Activated T-cell treated with anti-CD3 and anti-CD28 coated beads, Interleukin-2, amount 50 U/mL, for 72 hours (primary cell): ENCODE measurements around the gene LENG1. TPM values are rescaled to one million over a fixed set of nuclear protein-coding genes. Genes with fewer than 3 reads are reported as not detected.

Experiments
- ATAC-seq, 2 donors: fragments of 150-1000 bp; cut with Tn5 transposase; replicated peaks in 1 of 2; 2 replicates each; pipeline ENCODE4 v1.10.0; 2021; ENCODE audit warnings: moderate library complexity in 2 of 2, mild to moderate bottlenecking in 1 of 2
- DNase-seq, 2 donors: peaks; one replicate each; pipeline ENCODE4 v3.0.0; 2021 to 2022; ENCODE audit warnings: mixed read lengths in 1 of 2
- H3K27ac Mint-ChIP-seq: one replicate; pipeline ENCODE4 v1.8.0; 2022; ENCODE audit warnings: mild to moderate bottlenecking, moderate library complexity, mixed read lengths
- H3K27me3 Mint-ChIP-seq: one replicate; pipeline ENCODE4 v1.8.0; 2022; ENCODE audit warnings: low read depth, mixed read lengths
- H3K36me3 Mint-ChIP-seq, 2 donors: one replicate each; pipeline ENCODE4 v1.8.0; 2022; ENCODE audit warnings: mixed read lengths in 2 of 2, mild to moderate bottlenecking in 1 of 2; ENCODE audit not compliant: insufficient read depth in 2 of 2
- H3K4me1 Mint-ChIP-seq: one replicate; pipeline ENCODE4 v1.8.0; 2022; ENCODE audit warnings: low read depth, mixed read lengths
- H3K4me3 Mint-ChIP-seq, 2 donors: one replicate each; pipeline ENCODE4 v1.8.0; 2022; ENCODE audit warnings: mild to moderate bottlenecking in 2 of 2, mixed read lengths in 2 of 2, moderate library complexity in 2 of 2
- H3K9me3 Mint-ChIP-seq, 2 donors: one replicate each; pipeline ENCODE4 v1.8.0; 2022; ENCODE audit warnings: mixed read lengths in 2 of 2
- total RNA-seq, 2 donors: library from RNA; stranded (reverse); gene quantifications; one replicate each; pipeline ENCODE4 v1.2.3, GENCODE V29; 2022

The LENG1 gene
- total RNA-seq, 2 donors from 2014 or later, result 2.9 to 3.7 TPM

- Mint-ChIP-seq H3K27ac (peak within 1 kb of the TSS; percentile 95), H3K36me3 (peaks cover 8% of the 10 kb centered on the region in 2 donors), H3K4me3 (peak within 1 kb of the TSS; percentile 97), H3K9me3 (no peaks in the 10 kb centered on the region), H3K27me3 (no peaks in the 10 kb centered on the region), H3K4me1 (peaks cover 45% of the 10 kb centered on the region)
- peak; percentile 37 to 39 for DNase-seq
- no peak for ATAC-seq
These were observed 21.6 kb downstream of the LENG1 start, which contains the start of gene CNOT3 for GRCh38 chr19:54137699-54138488. TSS of gene CNOT3 (plus strand) at chr19:54137762. CDS start at chr19:54142979, 5,217 bp downstream.

DNA sequence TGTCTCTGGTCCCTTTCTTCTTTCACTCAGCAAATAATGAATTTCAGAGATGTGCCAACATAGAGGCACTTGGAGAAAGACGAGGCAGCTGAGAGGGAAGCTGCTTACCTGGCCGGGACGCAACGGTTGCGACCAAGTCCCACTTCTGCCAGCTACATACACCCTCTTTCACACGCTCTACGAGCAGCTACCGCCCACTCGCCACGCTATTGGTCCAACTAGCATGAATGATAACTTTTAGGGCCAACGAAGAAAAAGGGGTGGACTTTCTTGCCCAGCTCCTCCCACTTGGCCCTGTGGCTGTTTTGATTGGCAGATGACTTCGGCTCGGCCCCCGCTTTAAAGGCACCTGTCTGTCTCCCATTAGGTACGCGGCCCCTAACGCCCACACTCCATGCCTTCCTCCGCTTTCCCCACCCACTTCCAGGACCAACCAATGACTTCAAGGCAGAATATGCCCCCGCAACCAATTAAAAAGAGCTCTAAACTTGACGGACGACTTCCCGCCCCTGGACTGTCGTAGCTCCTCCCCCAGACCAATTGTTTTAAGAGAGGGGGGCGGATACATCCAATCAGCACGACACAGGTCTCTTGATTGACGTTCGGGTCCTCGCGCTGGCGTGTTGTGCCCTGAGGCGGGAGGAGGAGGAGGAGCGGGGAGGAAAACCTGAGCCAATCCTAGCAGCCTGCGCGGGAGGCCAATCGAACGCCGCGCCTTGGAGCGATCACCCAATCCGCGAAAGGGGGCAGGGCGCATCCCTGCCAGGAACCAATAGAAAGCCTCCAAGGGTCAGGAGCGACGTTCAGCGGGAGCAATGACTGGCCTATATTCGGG lies 22.4 kb downstream of the LENG1 start:
- Mint-ChIP-seq H3K27me3 (no peaks in the 10 kb centered on the region), H3K27ac (peak overlapping the region; percentile 71), H3K9me3 (no peaks in the 10 kb centered on the region), H3K36me3 (peaks cover 6 to 7% of the 10 kb centered on the region in 2 donors), H3K4me1 (peaks cover 44% of the 10 kb centered on the region), H3K4me3 (peak overlapping the region; percentile 90 to 97)
- peak; percentile 86 for ATAC-seq
- DNase-seq, result peak; percentile 97 to 99

GRCh38 chr19:54136086-54136863 lies 23.2 kb downstream of the LENG1 start:
- Mint-ChIP-seq H3K4me1 (peaks cover 38% of the 10 kb centered on the region), H3K27me3 (no peaks in the 10 kb centered on the region), H3K9me3 (no peaks in the 10 kb centered on the region), H3K27ac (no peak overlapping the region), H3K4me3 (peak overlapping the region; percentile 90 to 97), H3K36me3 (peaks cover 6 to 7% of the 10 kb centered on the region in 2 donors)
- no peak for ATAC-seq
- no peak for DNase-seq

DNA sequence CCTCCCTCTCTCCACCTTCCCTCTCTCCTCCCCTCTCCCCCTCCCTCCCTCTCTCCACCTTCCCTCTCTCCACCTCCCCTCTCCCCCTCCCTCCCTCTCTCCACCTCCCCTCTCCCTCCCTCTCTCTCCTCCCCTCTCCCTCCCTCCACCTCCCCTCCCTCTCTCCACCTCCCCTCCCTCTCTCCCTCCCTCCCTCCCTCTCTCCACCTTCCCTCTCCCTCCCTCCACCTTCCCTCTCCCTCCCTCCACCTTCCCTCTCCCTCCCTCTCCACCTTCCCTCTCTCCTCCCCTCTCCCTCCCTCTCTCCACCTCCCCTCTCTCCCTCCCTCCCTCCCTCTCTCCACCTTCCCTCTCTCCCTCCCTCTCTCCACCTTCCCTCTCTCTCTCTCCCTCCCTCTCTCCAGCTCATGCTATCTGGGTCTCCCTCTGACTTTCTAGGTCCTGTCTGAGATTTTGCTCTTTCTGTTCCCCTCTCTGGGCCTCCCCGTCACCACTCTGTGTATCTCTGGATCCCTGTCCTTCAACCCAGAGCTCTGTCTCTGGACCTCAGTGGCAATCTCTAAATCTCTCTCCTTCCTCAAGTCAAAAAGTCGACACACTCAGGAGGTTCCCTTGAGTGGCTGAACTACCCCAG lies 25.4 kb downstream of the LENG1 start:
- Mint-ChIP-seq H3K4me1 (peaks cover 19% of the 10 kb centered on the region), H3K9me3 (no peaks in the 10 kb centered on the region), H3K4me3 (no peak overlapping the region), H3K27me3 (no peaks in the 10 kb centered on the region), H3K27ac (no peak overlapping the region), H3K36me3 (peaks cover 3 to 6% of the 10 kb centered on the region in 2 donors)
- ATAC-seq (no peak), DNase-seq (no peak)

- ATAC-seq (no peak), DNase-seq (no peak)
- Mint-ChIP-seq H3K9me3 (no peaks in the 10 kb centered on the region), H3K4me3 (no peak overlapping the region), H3K4me1 (peaks cover 13% of the 10 kb centered on the region), H3K27ac (no peak overlapping the region), H3K36me3 (peaks cover 0 to under 1% of the 10 kb centered on the region in 2 donors), H3K27me3 (no peaks in the 10 kb centered on the region)
These were observed 26.1 kb downstream of the LENG1 start for GRCh38 chr19:54133312-54133956.

DNA sequence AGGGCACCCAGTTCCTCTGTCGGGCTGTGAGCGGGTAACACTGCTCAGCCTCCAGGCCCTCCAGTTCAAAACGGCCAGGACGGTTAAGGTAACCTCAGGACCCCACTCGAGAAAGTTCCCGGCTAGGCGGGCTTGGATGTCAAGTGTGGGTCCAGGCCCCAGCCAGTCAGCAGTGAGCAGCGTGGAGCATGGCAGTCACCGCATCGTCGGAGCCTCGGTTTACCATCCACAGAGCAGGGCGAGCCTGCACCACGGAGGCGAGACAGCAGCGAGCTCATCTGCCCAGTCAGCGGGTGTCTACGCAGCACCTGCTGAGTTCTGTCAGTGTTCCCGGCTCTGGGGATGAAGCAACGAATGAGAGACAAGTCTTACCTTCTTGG lies 29.9 kb downstream of the LENG1 start:
- H3K4me3 Mint-ChIP-seq, result no peak overlapping the region
- H3K27ac Mint-ChIP-seq, result no peak overlapping the region
- ATAC-seq (no peak), DNase-seq (no peak)
- H3K27me3 Mint-ChIP-seq, result no peaks in the 10 kb centered on the region
- no peaks in the 10 kb centered on the region for H3K9me3 Mint-ChIP-seq
- H3K36me3 Mint-ChIP-seq, result peaks cover 0 to 2% of the 10 kb centered on the region in 2 donors
- no peaks in the 10 kb centered on the region for H3K4me1 Mint-ChIP-seq

DNA sequence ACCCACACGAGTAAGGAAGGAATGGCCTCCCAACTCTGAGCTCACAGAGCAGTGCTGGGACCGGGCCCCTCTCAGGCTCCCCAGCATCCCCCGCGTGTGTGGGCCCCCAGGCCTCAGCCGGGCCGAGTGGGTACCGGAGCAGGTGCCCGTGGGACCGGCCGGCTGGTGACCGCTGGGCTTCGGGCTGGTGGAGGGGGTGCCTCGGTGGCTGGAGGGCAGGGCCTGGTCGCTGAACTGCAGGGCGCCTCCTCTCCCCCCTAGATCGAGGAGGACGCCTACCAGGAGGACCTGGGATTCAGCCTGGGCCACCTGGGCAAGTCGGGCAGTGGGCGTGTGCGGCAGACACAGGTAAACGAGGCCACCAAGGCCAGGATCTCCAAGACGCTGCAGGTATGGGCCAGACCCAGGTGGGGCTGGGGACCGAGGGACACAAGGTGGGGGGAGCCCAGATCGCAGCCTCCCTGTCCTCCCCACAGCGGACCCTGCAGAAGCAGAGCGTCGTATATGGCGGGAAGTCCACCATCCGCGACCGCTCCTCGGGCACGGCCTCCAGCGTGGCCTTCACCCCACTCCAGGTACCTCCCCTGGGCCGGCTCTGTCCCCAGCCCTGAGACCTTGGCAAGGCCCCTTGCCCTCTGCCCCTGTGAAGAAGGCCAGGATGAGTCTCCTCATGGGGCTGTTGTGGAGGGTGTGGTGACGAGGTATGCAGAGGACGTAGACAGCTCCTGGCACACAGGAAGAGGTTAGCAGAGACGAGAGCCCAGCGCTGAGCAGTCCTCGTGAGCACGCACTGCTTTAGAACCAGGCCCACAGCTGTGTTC lies 30.5 kb downstream of the LENG1 start:
- no peaks in the 10 kb centered on the region for H3K4me1 Mint-ChIP-seq
- H3K36me3 Mint-ChIP-seq, result peaks cover 0 to 2% of the 10 kb centered on the region in 2 donors

DNA sequence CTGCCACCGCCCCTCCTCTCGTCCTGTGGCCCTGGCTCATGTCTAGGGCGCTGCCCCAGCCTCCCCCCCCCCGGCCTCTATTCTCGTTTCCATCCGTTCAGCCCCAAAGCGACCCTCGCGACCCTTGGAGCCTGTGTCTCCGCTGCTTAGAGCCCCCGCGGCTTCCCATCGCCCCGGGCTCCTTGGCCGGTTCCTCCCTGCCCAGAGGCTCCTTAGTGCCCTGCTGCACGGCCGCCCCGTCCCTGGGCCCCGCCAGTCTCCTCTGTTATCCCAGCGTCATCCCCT lies 31.1 kb downstream of the LENG1 start:
- Mint-ChIP-seq H3K27me3 (no peaks in the 10 kb centered on the region), H3K9me3 (no peaks in the 10 kb centered on the region), H3K27ac (no peak overlapping the region), H3K4me3 (no peak overlapping the region), H3K4me1 (no peaks in the 10 kb centered on the region), H3K36me3 (peaks cover 0 to 3% of the 10 kb centered on the region in 2 donors)
- ATAC-seq (no peak), DNase-seq (no peak)

More for the DNA sequence above, 30.5 kb downstream of the LENG1 start:
- no peaks in the 10 kb centered on the region for H3K9me3 Mint-ChIP-seq
- no peak for ATAC-seq
- no peaks in the 10 kb centered on the region for H3K27me3 Mint-ChIP-seq
- no peak overlapping the region for H3K27ac Mint-ChIP-seq
- H3K4me3 Mint-ChIP-seq, result no peak overlapping the region
- no peak for DNase-seq

GRCh38 chr19:54127688-54128440 lies 31.7 kb downstream of the LENG1 start:
- H3K9me3 Mint-ChIP-seq, result no peaks in the 10 kb centered on the region
- peaks cover 0 to 5% of the 10 kb centered on the region in 2 donors for H3K36me3 Mint-ChIP-seq

DNA sequence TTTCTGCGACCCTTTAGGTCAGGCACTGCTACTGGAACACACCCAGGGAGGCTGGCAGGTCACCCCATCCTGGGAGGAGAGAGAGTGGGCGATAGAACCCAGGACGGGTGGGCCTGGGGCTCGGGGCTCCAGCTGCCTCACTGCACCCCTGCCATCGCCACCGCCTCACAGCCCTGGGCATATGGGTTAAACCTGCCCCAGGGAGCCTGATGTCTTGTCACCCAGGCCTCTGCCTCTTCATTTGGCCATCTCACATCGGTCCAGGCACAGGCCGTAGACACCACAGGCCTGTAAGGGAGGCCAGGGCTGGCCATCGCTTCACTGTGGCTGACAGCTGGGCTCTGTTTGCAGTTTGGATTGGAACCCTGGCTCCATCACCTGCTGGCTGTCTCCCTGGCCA lies 33.8 kb downstream of the LENG1 start:
- Mint-ChIP-seq H3K27me3 (no peaks in the 10 kb centered on the region), H3K4me3 (no peak overlapping the region), H3K27ac (no peak overlapping the region), H3K4me1 (no peaks in the 10 kb centered on the region), H3K36me3 (peaks cover 0 to 5% of the 10 kb centered on the region in 2 donors), H3K9me3 (no peaks in the 10 kb centered on the region)
- ATAC-seq, result no peak
- DNase-seq, result no peak

More at GRCh38 chr19:54127688-54128440, 31.7 kb downstream of the LENG1 start:
- no peaks in the 10 kb centered on the region for H3K4me1 Mint-ChIP-seq
- DNase-seq (no peak), ATAC-seq (no peak)
- H3K4me3 Mint-ChIP-seq, result no peak overlapping the region
- no peak overlapping the region for H3K27ac Mint-ChIP-seq
- H3K27me3 Mint-ChIP-seq, result no peaks in the 10 kb centered on the region

GRCh38 chr19:54124393-54124792 lies 35.1 kb downstream of the LENG1 start:
- Mint-ChIP-seq H3K27ac (no peak overlapping the region), H3K27me3 (no peaks in the 10 kb centered on the region), H3K4me3 (no peak overlapping the region), H3K9me3 (no peaks in the 10 kb centered on the region), H3K4me1 (no peaks in the 10 kb centered on the region), H3K36me3 (peaks cover 0 to 5% of the 10 kb centered on the region in 2 donors)
- no peak for DNase-seq
- ATAC-seq, result no peak
